Activated T-cell treated with anti-CD3 and anti-CD28 coated beads for 4 hours (primary cell): Measurements from ENCODE around the gene TMEM198.

Experiments used
- DNase-seq: peaks from one replicate; pipeline ENCODE4 v3.0.0-alpha.2; 2020

TMEM198 gene

GRCh38 chr2:219565130-219566080 is 21.6 kb downstream of the TMEM198 start:
- no peak for DNase-seq

- DNase-seq = no peak
These were observed 22.8 kb downstream of the TMEM198 start for GRCh38 chr2:219566640-219567039.

- no peak for DNase-seq
These were observed 23.3 kb downstream of the TMEM198 start for GRCh38 chr2:219567131-219567530.

GRCh38 chr2:219567791-219568361 is 24.0 kb downstream of the TMEM198 start:
- no peak for DNase-seq

- DNase-seq = no peak
These were observed 25.2 kb downstream of the TMEM198 start for GRCh38 chr2:219569041-219569440.

GRCh38 chr2:219569635-219570034 is 25.8 kb downstream of the TMEM198 start:
- DNase-seq = no peak

- no peak for DNase-seq
These were observed 26.5 kb downstream of the TMEM198 start for GRCh38 chr2:219570194-219570923.

- no peak for DNase-seq
These were observed 27.1 kb downstream of the TMEM198 start for GRCh38 chr2:219570924-219571310.

GRCh38 chr2:219571311-219572236 is 27.7 kb downstream of the TMEM198 start, which contains the start of gene OBSL1:
TSS of gene OBSL1 (minus strand) at chr2:219571539. CDS start at chr2:219571232, 307 bp downstream.
- DNase-seq = no peak

GRCh38 chr2:219572237-219573001 is 28.6 kb downstream of the TMEM198 start, which contains the start of gene INHA:
TSS of gene INHA (plus strand) at chr2:219572310. CDS start at chr2:219572375, 65 bp downstream.
- no peak for DNase-seq

- DNase-seq = no peak
These were observed 29.3 kb downstream of the TMEM198 start for GRCh38 chr2:219573166-219573565.

GRCh38 chr2:219574484-219575311 is 30.9 kb downstream of the TMEM198 start:
- no peak for DNase-seq

- DNase-seq = no peak
These were observed 32.0 kb downstream of the TMEM198 start for GRCh38 chr2:219575566-219576504.

- DNase-seq = no peak
These were observed 32.9 kb downstream of the TMEM198 start for GRCh38 chr2:219576505-219577388.

- DNase-seq = no peak
These were observed 35.2 kb downstream of the TMEM198 start for GRCh38 chr2:219578811-219579613.

GRCh38 chr2:219581346-219581745 is 37.5 kb downstream of the TMEM198 start:
- no peak for DNase-seq

GRCh38 chr2:219591091-219591490 is 47.3 kb downstream of the TMEM198 start:
- no peak for DNase-seq
